Left cardiac atrium (tissue), 4 donors: ENCODE data around the gene GAL. TPM values are rescaled to one million over a fixed set of nuclear protein-coding genes. Genes with fewer than 3 reads are reported as not detected.

ENCODE experiments used
- ATAC-seq, 2 donors: fragments of 200-7000 bp; cut with Tn5 transposase; one replicate each; pipeline ENCODE4 v1.9.1; 2020; ENCODE audit warnings: mild to moderate bottlenecking in 2 of 2, moderate library complexity in 2 of 2
- DNase-seq: peaks from one replicate; pipeline ENCODE4 v3.0.0-alpha.2; 2020
- intact Hi-C, 2 donors: fragments of 100-400 bp; cut with DNase I; formaldehyde crosslinking; loops; one replicate each; pipeline versions ENCODE4 v1.14.1 to v1.15.1; 2022 to 2023
- total RNA-seq, 2 donors: library from RNA; stranded (reverse); fragmentation: NEBNext Ultra II Directional; extraction: Animal tissue kit (Norgen Biotek cat#: 25700); gene quantifications; one replicate each; pipeline ENCODE4 v1.2.1, GENCODE V29; 2021
- donor health status: DM: no; HTN: yes; CAD: no.
- donor health status: DM: no; HTN: yes; CAD: no; lungs with severe emphysema.
- donor health status: DM: yes; HTN: yes; CAD: no.
- donor health status: Dilated cardiomyopathy.

The GAL gene
- total RNA-seq, 2 donors from 2014 or later = 0.31 TPM; not detected in 1

DNA sequence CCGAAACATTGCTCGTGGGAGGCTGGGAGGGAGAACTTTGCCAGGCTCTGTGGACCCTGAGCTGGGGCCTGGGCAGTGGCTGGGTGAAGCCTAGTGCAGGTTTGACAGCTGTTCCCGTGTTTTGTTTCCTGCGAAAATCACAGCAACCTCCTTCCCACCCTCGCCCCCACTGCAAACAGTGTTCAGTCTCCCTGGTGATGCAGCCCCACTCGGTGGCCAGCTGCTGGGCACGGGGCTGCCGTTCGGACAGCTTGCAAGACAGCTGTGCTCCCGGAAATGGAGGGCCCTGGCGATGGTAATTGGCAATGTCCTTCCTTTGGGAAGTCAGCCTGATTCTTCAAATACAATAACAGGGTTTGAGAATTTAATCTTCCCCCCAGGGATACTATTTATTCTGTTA, 10.4 kb upstream of the GAL start:
- no peak for ATAC-seq

GRCh38 chr11:68674461-68674860, 9.9 kb upstream of the GAL start:
- no peak for DNase-seq
- no peak for ATAC-seq
- intact Hi-C loops = no loop called here

More for the DNA sequence above, 10.4 kb upstream of the GAL start:
- intact Hi-C loops = no loop called here
- DNase-seq = no peak

DNA sequence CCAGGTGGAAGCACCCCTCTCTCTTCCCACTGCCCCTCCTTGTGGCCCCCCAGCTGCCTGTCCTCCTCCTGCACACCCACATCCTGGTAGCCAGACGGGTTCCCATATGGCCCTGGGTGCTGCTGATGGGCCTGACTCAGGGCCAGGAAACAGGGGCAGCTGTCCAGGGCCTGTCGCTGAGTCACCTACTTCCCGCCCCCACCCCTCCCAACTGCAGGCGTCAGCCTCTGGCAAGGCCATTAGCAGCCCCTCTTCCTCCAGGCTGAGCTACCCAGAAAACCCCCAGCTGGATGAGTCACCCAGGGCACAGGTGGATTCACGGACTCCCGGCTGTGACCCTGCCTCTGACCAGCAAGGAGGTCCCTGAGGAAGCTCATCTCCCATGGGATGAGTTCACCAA, 6.9 kb upstream of the GAL start:
- peak; percentile 57 for DNase-seq

DNA sequence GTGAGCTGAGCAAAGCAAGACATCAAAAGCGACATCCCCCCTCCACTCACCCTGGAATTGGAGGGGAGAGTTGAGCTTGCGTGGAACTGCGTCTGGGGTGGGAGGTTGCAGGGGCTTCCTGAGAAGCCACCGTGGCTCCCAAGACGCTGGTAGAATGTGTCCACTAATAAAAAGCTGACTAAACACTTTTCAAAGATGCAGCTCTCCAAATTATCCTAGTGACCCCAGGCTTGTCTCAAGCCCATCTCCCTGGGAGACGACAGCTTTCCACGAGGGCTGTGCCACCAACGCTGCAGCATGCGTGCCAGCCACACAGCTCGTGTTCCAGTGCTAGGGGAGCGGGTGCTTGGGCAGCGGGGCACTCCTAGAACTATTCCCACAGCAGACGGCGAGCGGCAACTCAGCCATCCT, 6.3 kb upstream of the GAL start:
- no peak for ATAC-seq
- intact Hi-C loops = no loop called here
- no peak for DNase-seq

More for the DNA sequence above, 6.9 kb upstream of the GAL start:
- ATAC-seq = peak; percentile 41 to 94
- intact Hi-C loops = no loop called here

DNA sequence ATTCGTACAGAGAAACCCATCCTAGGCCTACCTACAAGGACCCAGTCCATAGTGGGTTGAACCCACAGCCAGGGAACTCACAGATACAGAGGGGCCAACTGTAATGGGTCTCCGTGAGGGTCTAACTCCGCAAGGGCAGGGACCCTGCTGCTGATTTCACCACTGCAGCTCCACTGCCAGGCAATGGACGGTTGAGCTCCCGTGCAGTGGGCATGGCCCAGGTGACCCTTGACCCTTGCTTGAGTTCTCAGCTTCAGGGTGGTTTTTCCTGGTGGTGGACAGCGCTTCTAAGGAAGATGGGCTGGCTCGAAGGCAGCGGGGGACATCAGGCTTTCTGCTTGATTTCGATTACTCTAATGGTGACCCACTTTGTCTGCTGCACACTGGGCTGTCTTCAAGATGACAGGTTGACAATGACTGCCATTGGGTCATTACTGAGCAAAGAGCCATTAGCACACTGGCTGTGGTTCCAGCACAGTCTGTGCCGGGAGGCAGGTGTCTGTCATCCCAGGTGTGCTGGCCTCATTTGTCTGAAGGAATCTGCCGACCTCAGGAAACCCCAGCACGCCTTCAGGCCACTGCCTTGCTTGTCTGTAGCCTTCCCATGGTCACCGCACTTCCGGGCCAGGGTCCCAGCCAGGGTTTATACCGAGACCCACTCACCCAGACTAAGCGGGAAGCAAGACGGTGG, 3.7 kb upstream of the GAL start:
- DNase-seq (no peak), ATAC-seq (no peak)
- intact Hi-C loops = no loop called here

GRCh38 chr11:68682531-68682961, 1.8 kb upstream of the GAL start:
- no peak for ATAC-seq
- intact Hi-C loops = no loop called here
- no peak for DNase-seq

DNA sequence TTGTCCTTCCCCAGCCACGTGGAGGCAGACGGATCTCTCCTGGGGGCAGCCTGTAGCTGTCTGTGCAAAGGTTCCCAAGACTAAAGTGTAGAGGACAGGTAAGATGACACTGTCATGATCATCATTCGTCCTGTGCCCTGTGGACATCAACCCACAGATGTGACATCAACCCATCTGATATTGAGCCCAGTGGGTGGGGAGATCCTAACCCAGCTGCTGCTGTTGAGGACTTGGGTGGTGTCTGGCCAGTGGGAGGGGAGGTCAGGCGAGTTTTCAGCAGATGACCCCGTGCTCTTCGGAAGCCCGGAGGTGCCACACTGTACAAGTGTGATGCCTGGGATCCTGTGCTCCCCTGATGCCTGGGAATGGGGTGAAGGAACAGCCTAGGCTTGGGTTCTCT, 1.2 kb upstream of the GAL start:
- DNase-seq = no peak
- intact Hi-C loops = no loop called here
- ATAC-seq = no peak

DNA sequence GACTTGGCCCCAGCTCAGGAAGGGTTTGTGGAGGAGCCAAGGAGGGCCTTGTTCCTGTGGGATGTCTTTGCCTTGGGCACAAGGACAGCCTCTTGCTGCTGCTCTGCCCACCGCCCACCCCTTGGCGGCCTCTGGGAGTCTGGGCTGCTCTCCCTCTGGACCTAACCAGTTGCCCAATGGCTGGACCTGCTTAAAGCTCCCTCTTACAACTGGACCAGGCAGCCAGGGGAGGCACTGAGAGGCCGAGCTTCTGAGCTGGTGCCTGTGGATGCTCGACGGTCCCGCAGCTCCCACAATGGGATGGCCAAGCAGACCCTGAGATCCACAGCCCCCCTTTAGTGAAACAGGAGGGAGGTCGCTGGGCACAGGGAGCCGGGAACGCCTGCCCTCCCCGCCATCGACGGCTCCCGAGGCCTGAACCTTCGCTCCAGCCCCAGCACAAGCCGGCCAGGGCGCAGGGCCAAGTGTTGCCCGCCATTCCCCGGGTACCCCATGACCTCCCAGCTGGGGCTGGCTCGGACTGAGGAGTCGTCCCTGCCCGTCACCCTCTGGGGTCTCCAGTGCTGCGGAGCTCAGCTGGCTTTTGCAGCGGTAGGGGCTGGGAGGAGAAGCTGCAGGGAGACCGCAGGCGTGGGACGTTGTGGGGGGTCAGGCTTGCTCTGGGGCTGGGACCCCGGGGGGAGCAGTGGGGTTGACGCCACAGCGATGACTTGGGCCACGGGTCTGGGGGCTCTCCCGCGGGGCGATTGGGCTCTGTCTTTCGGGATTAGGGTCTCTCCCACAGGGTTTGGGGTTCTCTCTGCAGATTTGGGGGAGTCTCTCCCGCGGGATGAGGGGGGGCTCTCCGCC, 584 bp upstream of the GAL start:
- DNase-seq (no peak), ATAC-seq (peak in 1 of 2 donors; percentile 17)
- intact Hi-C loops = no loop called here

DNA sequence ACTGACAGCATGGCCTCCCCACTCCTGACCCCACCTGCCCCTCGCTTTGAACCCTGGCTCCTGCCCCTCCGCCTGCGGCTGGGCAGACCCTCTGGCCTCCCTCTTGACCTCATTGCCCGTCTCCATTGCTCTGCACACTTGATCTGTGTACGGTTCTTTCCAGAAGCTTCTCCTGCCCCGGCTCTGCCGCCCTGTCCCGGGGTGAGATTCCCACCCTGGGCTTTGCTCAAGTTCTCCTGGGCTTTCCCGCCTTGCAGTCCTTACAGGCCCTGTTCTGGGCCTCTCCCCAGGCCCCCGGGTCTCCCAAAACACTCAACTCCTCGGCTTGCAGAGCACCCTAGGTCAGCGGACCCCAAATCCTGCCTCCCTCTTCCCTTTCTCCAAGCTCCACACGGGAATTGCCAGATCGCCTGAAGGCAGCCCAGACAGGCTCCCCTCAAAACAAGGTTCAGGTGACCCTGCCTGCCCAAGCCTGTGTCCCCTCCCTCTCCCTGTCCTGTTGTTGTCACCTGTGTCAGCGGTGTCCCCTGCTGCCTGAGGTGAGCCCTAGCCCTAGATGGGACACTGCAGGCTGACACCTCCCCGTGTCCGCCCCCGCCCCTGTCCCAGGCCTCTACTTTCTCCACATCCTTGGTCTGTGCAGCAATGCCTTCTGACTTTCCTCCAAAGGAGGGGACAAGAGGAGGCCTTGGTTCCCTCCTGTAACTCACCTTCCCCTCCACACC, 1.5 kb downstream of the GAL start:
- no peak for ATAC-seq

DNA sequence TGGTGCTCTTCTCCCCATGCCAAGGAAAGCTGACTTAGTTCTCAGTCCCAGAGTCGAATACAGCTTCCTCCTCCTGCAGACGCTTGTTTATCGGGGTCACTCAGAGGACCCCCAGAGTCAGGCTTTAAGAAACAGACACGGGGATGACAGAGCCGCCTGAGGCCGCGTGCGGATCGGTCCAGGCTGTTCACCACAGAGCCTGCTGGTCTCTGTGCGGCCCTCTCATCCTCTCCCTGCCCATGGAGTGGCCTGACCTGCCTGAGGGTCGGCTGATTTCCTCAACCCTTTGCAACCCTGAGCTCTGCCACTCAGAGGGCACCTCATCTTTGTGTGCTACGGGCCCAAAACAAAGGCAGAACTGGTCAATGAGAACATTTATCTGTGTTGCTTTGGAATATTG, 2.1 kb downstream of the GAL start:
- no peak for ATAC-seq
- no peak for DNase-seq
- intact Hi-C loops = no loop called here

More for the DNA sequence above, 1.5 kb downstream of the GAL start:
- intact Hi-C loops = no loop called here
- DNase-seq = no peak

DNA sequence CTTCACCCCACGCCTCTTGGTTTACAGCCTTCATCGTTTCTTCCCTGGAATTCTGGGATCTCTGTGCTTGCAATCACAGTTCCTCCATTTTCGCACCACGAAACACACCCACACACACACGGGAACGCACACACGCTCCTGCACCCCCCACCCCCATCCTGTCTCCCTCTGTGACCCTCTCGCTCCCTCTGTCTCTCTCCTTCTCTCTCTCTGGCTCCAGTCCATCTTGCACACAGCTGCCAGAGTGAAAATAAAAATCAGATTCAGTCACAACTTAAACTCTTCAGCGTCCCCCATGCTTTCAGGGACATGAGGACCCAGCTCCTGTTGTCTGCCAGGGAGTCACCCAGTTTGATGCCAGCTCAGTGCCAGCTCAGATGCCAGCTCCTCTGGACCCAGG, 3.0 kb downstream of the GAL start:
- ATAC-seq = no peak
- intact Hi-C loops = no loop called here
- DNase-seq = no peak

- no peak for ATAC-seq
- intact Hi-C loops = no loop called here
- no peak for DNase-seq
Measured at GRCh38 chr11:68687986-68688385, 3.6 kb downstream of the GAL start.

GRCh38 chr11:68688881-68689280, 4.5 kb downstream of the GAL start:
- intact Hi-C loops = no loop called here
- ATAC-seq = no peak
- DNase-seq = no peak

GRCh38 chr11:68689737-68690625, 5.6 kb downstream of the GAL start:
- ATAC-seq (no peak), DNase-seq (no peak)
- intact Hi-C loops = no loop called here

- intact Hi-C loops = no loop called here
- no peak for ATAC-seq
- DNase-seq = no peak
Measured at GRCh38 chr11:68690671-68691401, 6.5 kb downstream of the GAL start.

GRCh38 chr11:68691402-68691784, 7.0 kb downstream of the GAL start:
- intact Hi-C loops = no loop called here
- DNase-seq = no peak
- ATAC-seq = no peak

DNA sequence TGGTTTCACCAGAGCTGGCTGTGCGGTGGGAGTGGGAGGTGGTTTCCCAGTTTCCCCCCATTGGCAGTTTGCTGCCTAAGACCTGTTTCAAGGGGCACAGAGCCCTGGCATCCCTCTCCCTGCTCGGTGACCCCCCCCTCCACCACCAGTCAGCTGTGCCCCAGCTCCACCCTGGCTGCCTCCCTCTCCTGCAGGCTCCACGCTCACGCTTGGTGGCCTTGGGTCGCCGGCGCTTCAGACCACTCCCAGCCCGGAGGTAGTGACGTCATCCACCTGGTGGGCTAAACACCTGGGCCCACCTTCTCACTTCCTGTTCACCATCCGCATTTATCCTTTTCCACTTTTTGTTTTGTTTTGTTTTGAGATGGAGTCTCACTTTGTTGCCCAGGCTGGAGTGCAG, 7.8 kb downstream of the GAL start:
- ATAC-seq (no peak), DNase-seq (no peak)
- intact Hi-C loops = no loop called here

GRCh38 chr11:68692871-68693483, 8.6 kb downstream of the GAL start:
- ATAC-seq = no peak
- intact Hi-C loops = no loop called here
- no peak for DNase-seq
